ENCODE results near the gene ULK3. TPM values are rescaled to one million over a fixed set of nuclear protein-coding genes. Genes with fewer than 3 reads are reported as not detected.

ULK3 gene
- total RNA-seq, 1 donor from 2014 or later = 46.4 TPM

- no peak overlapping the region for H3K4me3 Mint-ChIP-seq
- no peak for DNase-seq (ENCODE audit: extremely low spot score, unreplicated experiment)
- H3K36me3 Mint-ChIP-seq = no peaks in the 10 kb centered on the region
- TF ChIP-seq, protein P1, sequence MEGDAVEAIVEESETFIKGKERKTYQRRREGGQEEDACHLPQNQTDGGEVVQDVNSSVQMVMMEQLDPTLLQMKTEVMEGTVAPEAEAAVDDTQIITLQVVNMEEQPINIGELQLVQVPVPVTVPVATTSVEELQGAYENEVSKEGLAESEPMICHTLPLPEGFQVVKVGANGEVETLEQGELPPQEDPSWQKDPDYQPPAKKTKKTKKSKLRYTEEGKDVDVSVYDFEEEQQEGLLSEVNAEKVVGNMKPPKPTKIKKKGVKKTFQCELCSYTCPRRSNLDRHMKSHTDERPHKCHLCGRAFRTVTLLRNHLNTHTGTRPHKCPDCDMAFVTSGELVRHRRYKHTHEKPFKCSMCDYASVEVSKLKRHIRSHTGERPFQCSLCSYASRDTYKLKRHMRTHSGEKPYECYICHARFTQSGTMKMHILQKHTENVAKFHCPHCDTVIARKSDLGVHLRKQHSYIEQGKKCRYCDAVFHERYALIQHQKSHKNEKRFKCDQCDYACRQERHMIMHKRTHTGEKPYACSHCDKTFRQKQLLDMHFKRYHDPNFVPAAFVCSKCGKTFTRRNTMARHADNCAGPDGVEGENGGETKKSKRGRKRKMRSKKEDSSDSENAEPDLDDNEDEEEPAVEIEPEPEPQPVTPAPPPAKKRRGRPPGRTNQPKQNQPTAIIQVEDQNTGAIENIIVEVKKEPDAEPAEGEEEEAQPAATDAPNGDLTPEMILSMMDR (conservative IDR thresholded peaks at IDR 0.05) = no peak
- peaks cover 23% of the 10 kb centered on the region for H3K4me1 Mint-ChIP-seq (ENCODE audit: unreplicated experiment)
- no peaks in the 10 kb centered on the region for H3K9me3 Mint-ChIP-seq
- H3K27ac Mint-ChIP-seq = no peak overlapping the region
- no peaks in the 10 kb centered on the region for H3K27me3 Mint-ChIP-seq
These were observed 48.0 kb downstream of the ULK3 start for GRCh38 chr15:74794970-74795349.

GRCh38 chr15:74794248-74794969, 48.5 kb downstream of the ULK3 start:
- H3K9me3 Mint-ChIP-seq = no peaks in the 10 kb centered on the region
- H3K4me1 Mint-ChIP-seq (ENCODE audit: unreplicated experiment) = peaks cover 29% of the 10 kb centered on the region
- TF ChIP-seq, protein P1 (conservative IDR thresholded peaks at IDR 0.05) = no peak
- no peaks in the 10 kb centered on the region for H3K36me3 Mint-ChIP-seq
- H3K27ac Mint-ChIP-seq = no peak overlapping the region
- no peak for DNase-seq (ENCODE audit: extremely low spot score, unreplicated experiment)
- no peaks in the 10 kb centered on the region for H3K27me3 Mint-ChIP-seq
- no peak overlapping the region for H3K4me3 Mint-ChIP-seq

- H3K9me3 Mint-ChIP-seq = no peaks in the 10 kb centered on the region
- no peaks in the 10 kb centered on the region for H3K27me3 Mint-ChIP-seq
- H3K4me1 Mint-ChIP-seq (ENCODE audit: unreplicated experiment) = peaks cover 38% of the 10 kb centered on the region
- H3K4me3 Mint-ChIP-seq = no peak overlapping the region
- TF ChIP-seq, protein P1 (conservative IDR thresholded peaks at IDR 0.05) = peak; percentile 18
- DNase-seq (ENCODE audit: extremely low spot score, unreplicated experiment) = no peak
- no peak overlapping the region for H3K27ac Mint-ChIP-seq
- no peaks in the 10 kb centered on the region for H3K36me3 Mint-ChIP-seq
These were observed 49.6 kb downstream of the ULK3 start for GRCh38 chr15:74793135-74794028.

GRCh38 chr15:74792227-74793016, 50.5 kb downstream of the ULK3 start:
- Mint-ChIP-seq H3K36me3 (no peaks in the 10 kb centered on the region), H3K27me3 (no peaks in the 10 kb centered on the region), H3K4me1 (ENCODE audit: unreplicated experiment) (peaks cover 47% of the 10 kb centered on the region), H3K9me3 (no peaks in the 10 kb centered on the region), H3K27ac (peak overlapping the region; percentile 12), H3K4me3 (peak overlapping the region; percentile 0)
- DNase-seq (ENCODE audit: extremely low spot score, unreplicated experiment) = no peak
- TF ChIP-seq, protein P1 (conservative IDR thresholded peaks at IDR 0.05) = no peak

DNA sequence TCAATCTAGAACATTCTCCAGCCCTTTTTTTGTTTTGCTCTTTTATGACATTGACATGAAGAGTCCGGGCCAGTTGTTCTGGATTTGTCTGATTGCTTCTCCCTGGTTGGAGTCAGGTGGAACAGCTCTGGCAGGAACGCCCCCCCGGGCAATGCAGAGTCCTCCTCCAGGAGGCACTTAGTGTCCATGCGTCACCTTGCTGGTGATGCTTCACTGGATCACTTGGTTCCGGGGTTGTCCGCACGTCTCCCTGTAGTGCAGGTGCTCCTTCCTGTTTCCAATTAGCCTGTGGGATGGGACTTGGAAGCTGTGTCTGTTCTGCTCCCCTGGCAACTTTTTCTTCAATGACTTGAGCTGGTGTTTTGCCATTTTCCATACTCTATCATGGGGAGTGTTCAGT, 51.3 kb downstream of the ULK3 start:
- DNase-seq (ENCODE audit: extremely low spot score, unreplicated experiment) = no peak
- peak overlapping the region; percentile 0 for H3K4me3 Mint-ChIP-seq
- H3K36me3 Mint-ChIP-seq = no peaks in the 10 kb centered on the region
- peaks cover 51% of the 10 kb centered on the region for H3K4me1 Mint-ChIP-seq (ENCODE audit: unreplicated experiment)
- H3K27ac Mint-ChIP-seq = peak overlapping the region; percentile 12
- TF ChIP-seq, protein P1 (conservative IDR thresholded peaks at IDR 0.05) = no peak
- H3K27me3 Mint-ChIP-seq = no peaks in the 10 kb centered on the region
- no peaks in the 10 kb centered on the region for H3K9me3 Mint-ChIP-seq
